Measurements from ENCODE around the gene CCDC82. TPM values are rescaled to one million over a fixed set of nuclear protein-coding genes. Genes with fewer than 3 reads are reported as not detected.

Gene CCDC82
- total RNA-seq, 1 donor from 2014 or later = 20.4 TPM

- H3K9ac ChIP-seq (ENCODE audit: low read depth in 1 of 3, low read length in 3 of 3) = no peak overlapping the region
- H3K27ac ChIP-seq (ENCODE audit: low read depth, low read length) = no peak overlapping the region
- H3K9me3 ChIP-seq (ENCODE audit: control insufficient read depth in 3 of 3, low read length in 3 of 3) = no peaks in the 10 kb centered on the region
- no peaks in the 10 kb centered on the region for H3K36me3 ChIP-seq (ENCODE audit: control insufficient read depth in 3 of 3, insufficient read depth in 3 of 3, low read length in 3 of 3)
- H3K4me3 ChIP-seq (ENCODE audit: low read length in 3 of 3) = no peak overlapping the region
- peaks cover 0 to 3% (median 0%) of the 10 kb centered on the region in 3 donors for H3K4me1 ChIP-seq (ENCODE audit: control insufficient read depth in 3 of 3, insufficient read depth in 3 of 3, low read length in 3 of 3)
- no peaks in the 10 kb centered on the region for H3K27me3 ChIP-seq (ENCODE audit: control insufficient read depth in 3 of 3, insufficient read depth in 3 of 3, low read length in 3 of 3)
These were observed 69.6 kb downstream of the CCDC82 start for GRCh38 chr11:96319898-96320656.

GRCh38 chr11:96318850-96319249 is 70.9 kb downstream of the CCDC82 start:
- no peaks in the 10 kb centered on the region for H3K9me3 ChIP-seq (ENCODE audit: control insufficient read depth in 3 of 3, low read length in 3 of 3)
- H3K9ac ChIP-seq (ENCODE audit: low read depth in 1 of 3, low read length in 3 of 3) = no peak overlapping the region
- no peaks in the 10 kb centered on the region for H3K27me3 ChIP-seq (ENCODE audit: control insufficient read depth in 3 of 3, insufficient read depth in 3 of 3, low read length in 3 of 3)
- H3K27ac ChIP-seq (ENCODE audit: low read depth, low read length) = no peak overlapping the region
- no peaks in the 10 kb centered on the region for H3K36me3 ChIP-seq (ENCODE audit: control insufficient read depth in 3 of 3, insufficient read depth in 3 of 3, low read length in 3 of 3)
- no peak overlapping the region for H3K4me3 ChIP-seq (ENCODE audit: low read length in 3 of 3)
- peaks cover 0 to 14% (median 9%) of the 10 kb centered on the region in 3 donors for H3K4me1 ChIP-seq (ENCODE audit: control insufficient read depth in 3 of 3, insufficient read depth in 3 of 3, low read length in 3 of 3)

GRCh38 chr11:96318399-96318798 is 71.3 kb downstream of the CCDC82 start:
- H3K4me1 ChIP-seq (ENCODE audit: control insufficient read depth in 3 of 3, insufficient read depth in 3 of 3, low read length in 3 of 3) = peaks cover 0 to 14% (median 9%) of the 10 kb centered on the region in 3 donors

GRCh38 chr11:96317985-96318384 is 71.7 kb downstream of the CCDC82 start:
- Histone ChIP-seq H3K9ac (ENCODE audit: low read depth in 1 of 3, low read length in 3 of 3) (no peak overlapping the region), H3K9me3 (ENCODE audit: control insufficient read depth in 3 of 3, low read length in 3 of 3) (no peaks in the 10 kb centered on the region)

More at GRCh38 chr11:96318399-96318798, 71.3 kb downstream of the CCDC82 start:
- H3K9me3 ChIP-seq (ENCODE audit: control insufficient read depth in 3 of 3, low read length in 3 of 3) = no peaks in the 10 kb centered on the region
- no peak overlapping the region for H3K4me3 ChIP-seq (ENCODE audit: low read length in 3 of 3)
- no peaks in the 10 kb centered on the region for H3K27me3 ChIP-seq (ENCODE audit: control insufficient read depth in 3 of 3, insufficient read depth in 3 of 3, low read length in 3 of 3)
- no peak overlapping the region for H3K9ac ChIP-seq (ENCODE audit: low read depth in 1 of 3, low read length in 3 of 3)
- no peaks in the 10 kb centered on the region for H3K36me3 ChIP-seq (ENCODE audit: control insufficient read depth in 3 of 3, insufficient read depth in 3 of 3, low read length in 3 of 3)
- no peak overlapping the region for H3K27ac ChIP-seq (ENCODE audit: low read depth, low read length)

GRCh38 chr11:96317571-96317970 is 72.1 kb downstream of the CCDC82 start:
- no peak overlapping the region for H3K9ac ChIP-seq (ENCODE audit: low read depth in 1 of 3, low read length in 3 of 3)
- H3K36me3 ChIP-seq (ENCODE audit: control insufficient read depth in 3 of 3, insufficient read depth in 3 of 3, low read length in 3 of 3) = no peaks in the 10 kb centered on the region
- H3K4me3 ChIP-seq (ENCODE audit: low read length in 3 of 3) = no peak overlapping the region
- no peak overlapping the region for H3K27ac ChIP-seq (ENCODE audit: low read depth, low read length)
- H3K27me3 ChIP-seq (ENCODE audit: control insufficient read depth in 3 of 3, insufficient read depth in 3 of 3, low read length in 3 of 3) = no peaks in the 10 kb centered on the region
- peaks cover 0 to 14% (median 11%) of the 10 kb centered on the region in 3 donors for H3K4me1 ChIP-seq (ENCODE audit: control insufficient read depth in 3 of 3, insufficient read depth in 3 of 3, low read length in 3 of 3)
- H3K9me3 ChIP-seq (ENCODE audit: control insufficient read depth in 3 of 3, low read length in 3 of 3) = no peaks in the 10 kb centered on the region

More at GRCh38 chr11:96317985-96318384, 71.7 kb downstream of the CCDC82 start:
- Histone ChIP-seq H3K27ac (ENCODE audit: low read depth, low read length) (no peak overlapping the region), H3K36me3 (ENCODE audit: control insufficient read depth in 3 of 3, insufficient read depth in 3 of 3, low read length in 3 of 3) (no peaks in the 10 kb centered on the region), H3K27me3 (ENCODE audit: control insufficient read depth in 3 of 3, insufficient read depth in 3 of 3, low read length in 3 of 3) (no peaks in the 10 kb centered on the region), H3K4me1 (ENCODE audit: control insufficient read depth in 3 of 3, insufficient read depth in 3 of 3, low read length in 3 of 3) (peaks cover 0 to 14% (median 9%) of the 10 kb centered on the region in 3 donors), H3K4me3 (ENCODE audit: low read length in 3 of 3) (no peak overlapping the region)

- Histone ChIP-seq H3K4me1 (ENCODE audit: control insufficient read depth in 3 of 3, insufficient read depth in 3 of 3, low read length in 3 of 3) (peaks cover 0 to 14% (median 11%) of the 10 kb centered on the region in 3 donors), H3K27me3 (ENCODE audit: control insufficient read depth in 3 of 3, insufficient read depth in 3 of 3, low read length in 3 of 3) (no peaks in the 10 kb centered on the region), H3K27ac (ENCODE audit: low read depth, low read length) (no peak overlapping the region), H3K4me3 (ENCODE audit: low read length in 3 of 3) (no peak overlapping the region), H3K9ac (ENCODE audit: low read depth in 1 of 3, low read length in 3 of 3) (no peak overlapping the region), H3K36me3 (ENCODE audit: control insufficient read depth in 3 of 3, insufficient read depth in 3 of 3, low read length in 3 of 3) (no peaks in the 10 kb centered on the region), H3K9me3 (ENCODE audit: control insufficient read depth in 3 of 3, low read length in 3 of 3) (no peaks in the 10 kb centered on the region)
These were observed 72.8 kb downstream of the CCDC82 start for GRCh38 chr11:96316869-96317268.

- no peaks in the 10 kb centered on the region for H3K27me3 ChIP-seq (ENCODE audit: control insufficient read depth in 3 of 3, insufficient read depth in 3 of 3, low read length in 3 of 3)
- H3K9me3 ChIP-seq (ENCODE audit: control insufficient read depth in 3 of 3, low read length in 3 of 3) = no peaks in the 10 kb centered on the region
- H3K36me3 ChIP-seq (ENCODE audit: control insufficient read depth in 3 of 3, insufficient read depth in 3 of 3, low read length in 3 of 3) = no peaks in the 10 kb centered on the region
- H3K4me1 ChIP-seq (ENCODE audit: control insufficient read depth in 3 of 3, insufficient read depth in 3 of 3, low read length in 3 of 3) = peaks cover 0 to 18% (median 11%) of the 10 kb centered on the region in 3 donors
- no peak overlapping the region for H3K27ac ChIP-seq (ENCODE audit: low read depth, low read length)
- no peak overlapping the region for H3K4me3 ChIP-seq (ENCODE audit: low read length in 3 of 3)
- no peak overlapping the region for H3K9ac ChIP-seq (ENCODE audit: low read depth in 1 of 3, low read length in 3 of 3)
These were observed 74.2 kb downstream of the CCDC82 start for GRCh38 chr11:96315476-96315875.

GRCh38 chr11:96314326-96315020 is 75.2 kb downstream of the CCDC82 start:
- peak overlapping the region; percentile 10 for H3K27ac ChIP-seq (ENCODE audit: low read depth, low read length)

GRCh38 chr11:96313163-96313562 is 76.5 kb downstream of the CCDC82 start:
- Histone ChIP-seq H3K4me3 (ENCODE audit: low read length in 3 of 3) (no peak overlapping the region), H3K27me3 (ENCODE audit: control insufficient read depth in 3 of 3, insufficient read depth in 3 of 3, low read length in 3 of 3) (no peaks in the 10 kb centered on the region), H3K4me1 (ENCODE audit: control insufficient read depth in 3 of 3, insufficient read depth in 3 of 3, low read length in 3 of 3) (peaks cover 0 to 18% (median 11%) of the 10 kb centered on the region in 3 donors), H3K36me3 (ENCODE audit: control insufficient read depth in 3 of 3, insufficient read depth in 3 of 3, low read length in 3 of 3) (no peaks in the 10 kb centered on the region), H3K9ac (ENCODE audit: low read depth in 1 of 3, low read length in 3 of 3) (no peak overlapping the region), H3K27ac (ENCODE audit: low read depth, low read length) (no peak overlapping the region), H3K9me3 (ENCODE audit: control insufficient read depth in 3 of 3, low read length in 3 of 3) (no peaks in the 10 kb centered on the region)

More at GRCh38 chr11:96314326-96315020, 75.2 kb downstream of the CCDC82 start:
- Histone ChIP-seq H3K4me3 (ENCODE audit: low read length in 3 of 3) (no peak overlapping the region), H3K36me3 (ENCODE audit: control insufficient read depth in 3 of 3, insufficient read depth in 3 of 3, low read length in 3 of 3) (no peaks in the 10 kb centered on the region), H3K9me3 (ENCODE audit: control insufficient read depth in 3 of 3, low read length in 3 of 3) (no peaks in the 10 kb centered on the region), H3K27me3 (ENCODE audit: control insufficient read depth in 3 of 3, insufficient read depth in 3 of 3, low read length in 3 of 3) (no peaks in the 10 kb centered on the region), H3K9ac (ENCODE audit: low read depth in 1 of 3, low read length in 3 of 3) (no peak overlapping the region), H3K4me1 (ENCODE audit: control insufficient read depth in 3 of 3, insufficient read depth in 3 of 3, low read length in 3 of 3) (peaks cover 0 to 18% (median 11%) of the 10 kb centered on the region in 3 donors)

GRCh38 chr11:96311120-96311568 is 78.6 kb downstream of the CCDC82 start:
- no peak overlapping the region for H3K4me3 ChIP-seq (ENCODE audit: low read length in 3 of 3)
- no peak overlapping the region for H3K9ac ChIP-seq (ENCODE audit: low read depth in 1 of 3, low read length in 3 of 3)
- no peaks in the 10 kb centered on the region for H3K9me3 ChIP-seq (ENCODE audit: control insufficient read depth in 3 of 3, low read length in 3 of 3)
- H3K36me3 ChIP-seq (ENCODE audit: control insufficient read depth in 3 of 3, insufficient read depth in 3 of 3, low read length in 3 of 3) = no peaks in the 10 kb centered on the region
- H3K4me1 ChIP-seq (ENCODE audit: control insufficient read depth in 3 of 3, insufficient read depth in 3 of 3, low read length in 3 of 3) = peaks cover 16 to 30% (median 23%) of the 10 kb centered on the region in 3 donors
- H3K27ac ChIP-seq (ENCODE audit: low read depth, low read length) = no peak overlapping the region
- no peaks in the 10 kb centered on the region for H3K27me3 ChIP-seq (ENCODE audit: control insufficient read depth in 3 of 3, insufficient read depth in 3 of 3, low read length in 3 of 3)

All from skeletal muscle tissue (tissue), 4 donors.